Spleen (tissue), 11 donors: ENCODE results near the gene SLC45A3. TPM values are rescaled to one million over a fixed set of nuclear protein-coding genes. Genes with fewer than 3 reads are reported as not detected.

ENCODE experiments used
- DNase-seq: peaks from one replicate; pipeline ENCODE4 v3.0.0-alpha.2; 2020
- H3K27ac ChIP-seq, 8 donors: fragments of 200-600 bp; sonication (generic) in 7 of 8; 1 replicate in 4 of 8; 2 replicates in 4 of 8; pipeline versions ENCODE4 v1.5.0 to v1.8.0; 2016 to 2021; ENCODE audit warnings: inconsistent platforms in 4 of 8, mild to moderate bottlenecking in 4 of 8, moderate library complexity in 1 of 8
- H3K27me3 ChIP-seq, 7 donors: fragments of 200-600 bp; sonication (generic) in 6 of 7; replicated peaks in 1 of 7; 1 replicate in 4 of 7; 2 replicates in 3 of 7; pipeline versions ENCODE4 v1.5.0 to v1.8.0; 2016 to 2021; ENCODE audit warnings: inconsistent platforms in 3 of 7, mild to moderate bottlenecking in 1 of 7
- H3K36me3 ChIP-seq, 6 donors: fragments of 200-600 bp; sonication (generic) in 5 of 6; 1 replicate in 4 of 6; 2 replicates in 2 of 6; pipeline versions ENCODE4 v1.5.0 to v1.8.0; 2016 to 2021; ENCODE audit warnings: inconsistent platforms in 2 of 6
- H3K4me1 ChIP-seq, 6 donors: fragments of 200-600 bp; sonication (generic) in 5 of 6; 1 replicate in 3 of 6; 2 replicates in 3 of 6; pipeline versions ENCODE4 v1.5.0 to v1.8.0; 2016 to 2021; ENCODE audit warnings: inconsistent platforms in 3 of 6
- H3K4me3 ChIP-seq, 8 donors: fragments of 200-600 bp; sonication (generic) in 7 of 8; 1 replicate in 4 of 8; 2 replicates in 4 of 8; pipeline versions ENCODE4 v1.5.0 to v1.8.0; 2016 to 2021; ENCODE audit warnings: inconsistent platforms in 4 of 8, mild to moderate bottlenecking in 4 of 8, moderate library complexity in 2 of 8
- H3K9me3 ChIP-seq, 8 donors: fragments of 200-600 bp; sonication (generic) in 7 of 8; 1 replicate in 4 of 8; 2 replicates in 4 of 8; pipeline versions ENCODE4 v1.5.0 to v1.8.0; 2016 to 2021; ENCODE audit warnings: inconsistent platforms in 4 of 8
- CTCF ChIP-seq, 11 experiments: fragments of 200-600 bp in 7 of 11; fragments of 450-650 bp in 4 of 11; sonication (generic) in 4 of 11; IDR thresholded peaks in 8 of 11; conservative IDR thresholded peaks in 3 of 11; 1 replicate in 7 of 11; 2 replicates in 4 of 11; pipeline versions ENCODE4 v1.4.0 to v1.8.0; 2016 to 2021; ENCODE audit warnings: antibody characterized with exemption in 11 of 11, inconsistent platforms in 4 of 11, mild to moderate bottlenecking in 1 of 11
- POLR2A ChIP-seq, 3 donors: fragments of 450-650 bp; IDR thresholded peaks; one replicate each; pipeline ENCODE4 v1.5.1; 2017; ENCODE audit warnings: antibody characterized with exemption in 3 of 3, mild to moderate bottlenecking in 1 of 3
- POLR2AphosphoS5 ChIP-seq, 3 donors: sonication (generic); formaldehyde crosslinking; IDR thresholded peaks; one replicate each; pipeline ENCODE4 v1.5.1; 2017; ENCODE audit warnings: antibody characterized with exemption in 3 of 3
- WGBS, 5 donors: extraction: QIAGEN DNeasy Blood & Tissue Kit in 3 of 5; methylation state at CpG; one replicate each; pipeline versions ENCODE4 v1.1.5 to v1.1.7; 2013 to 2018; 5-methylcytosine and 5-hydroxymethylcytosine counted together
- intact Hi-C: fragments of 100-400 bp; cut with DNase I; formaldehyde crosslinking; loops from one replicate; pipeline ENCODE4 v1.15.0; 2023; ENCODE audit warnings: low total_unique reads
- polyA plus RNA-seq, 3 donors: library from polyadenylated mRNA; stranded (reverse); fragments of 200-250 nt; gene quantifications; one replicate each; pipeline ENCODE4 v1.2.1, GENCODE V29; 2013
- total RNA-seq, 7 donors: library from RNA; depleted of rRNA in 3 of 7; stranded (reverse); fragments of >200 nt in 3 of 7; fragmentation: NEBNext Ultra II Directional in 4 of 7; extraction: Animal tissue kit (Norgen Biotek cat#: 25700) in 4 of 7; gene quantifications; one replicate each; pipeline versions ENCODE4 v1.1.0 to v1.2.1, GENCODE V29; 2016 to 2021
- donor health status: healthy with polysubstance abuse.
- donor health status: DM: no; HTN: no; CAD: no; lungs with moderate emphysema.
- donor health status: DM: no; HTN: no; CAD: no.
- donor health status: Bipolar disorder and iron deficiency.
- donor health status: healthy.
- donor health status: DM: no; HTN: no; CAD: no.
- donor health status: DM: yes; HTN: yes; CAD: no.

Gene SLC45A3
- total and polyA plus RNA-seq, 10 donors: 16.8 to 43.7 (median 31.5) TPM

GRCh38 chr1:205710201-205711062, 30.1 kb upstream of the SLC45A3 start:
- no peak for TF ChIP-seq POLR2AphosphoS5 (IDR thresholded peaks at IDR 0.05)
- TF ChIP-seq CTCF (IDR thresholded peaks at IDR 0.05 in 8 of 11, conservative IDR thresholded peaks at IDR 0.05 in 3 of 11): no peak
- no peak for TF ChIP-seq POLR2A (IDR thresholded peaks at IDR 0.05)
- DNase-seq: no peak
- Histone ChIP-seq H3K27ac (no peak overlapping the region), H3K4me1 (peaks cover 6 to 80% (median 33%) of the 10 kb centered on the region in 6 donors), H3K27me3 (no peaks in the 10 kb centered on the region), H3K36me3 (peaks cover 0 to 33% (median 3%) of the 10 kb centered on the region in 6 donors), H3K9me3 (no peaks in the 10 kb centered on the region), H3K4me3 (no peak overlapping the region)
- WGBS, 5 donors: 45 to 65% (median 59%) methylated on average over 1 of the region's 1 CpG
- intact Hi-C loops: loop anchor here (2.0 to 5.0 kb wide), 2 partner anchors 52 to 118 kb away; no protein-coding TSS in a partner anchor

- TF ChIP-seq POLR2A (IDR thresholded peaks at IDR 0.05) (no peak), CTCF (IDR thresholded peaks at IDR 0.05 in 8 of 11, conservative IDR thresholded peaks at IDR 0.05 in 3 of 11) (no peak), POLR2AphosphoS5 (IDR thresholded peaks at IDR 0.05) (no peak)
- DNase-seq: peak; percentile 12
- H3K9me3 ChIP-seq: no peaks in the 10 kb centered on the region
- no peak overlapping the region for H3K4me3 ChIP-seq
- H3K36me3 ChIP-seq: peaks cover 0 to 25% (median 0%) of the 10 kb centered on the region in 6 donors
- WGBS, 5 donors: 50 to 81% (median 75%) methylated on average over 2 of the region's 2 CpGs
- intact Hi-C loops: loop anchor here (2.0 to 5.0 kb wide), 2 partner anchors 51 to 117 kb away; no protein-coding TSS in a partner anchor
- no peaks in the 10 kb centered on the region for H3K27me3 ChIP-seq
- H3K4me1 ChIP-seq: peaks cover 13 to 80% (median 39%) of the 10 kb centered on the region in 6 donors
- no peak overlapping the region for H3K27ac ChIP-seq
Measured at GRCh38 chr1:205709640-205710039, 29.3 kb upstream of the SLC45A3 start.

GRCh38 chr1:205709059-205709398, 28.7 kb upstream of the SLC45A3 start:
- peaks cover 0 to 30% (median 0%) of the 10 kb centered on the region in 6 donors for H3K36me3 ChIP-seq
- H3K4me1 ChIP-seq: peaks cover 13 to 80% (median 45%) of the 10 kb centered on the region in 6 donors
- 65 to 74% (median 72%) methylated on average over 4 of the region's 4 CpGs for WGBS, 5 donors
- DNase-seq: no peak
- intact Hi-C loops: no loop called here
- H3K9me3 ChIP-seq: no peaks in the 10 kb centered on the region
- no peak overlapping the region for H3K27ac ChIP-seq
- H3K4me3 ChIP-seq: no peak overlapping the region
- H3K27me3 ChIP-seq: no peaks in the 10 kb centered on the region
- peak in 1 of 3 donors; percentile 8 for TF ChIP-seq POLR2AphosphoS5 (IDR thresholded peaks at IDR 0.05)
- no peak for TF ChIP-seq CTCF (IDR thresholded peaks at IDR 0.05 in 8 of 11, conservative IDR thresholded peaks at IDR 0.05 in 3 of 11)
